Measurements from ENCODE around the gene MRPL43. TPM values are rescaled to one million over a fixed set of nuclear protein-coding genes. Genes with fewer than 3 reads are reported as not detected.

The MRPL43 gene
- total and polyA plus RNA-seq, 9 of the 15 experiments (the other 6 are each of a cell fraction or from before 2014, with no cell fraction given), result 15.1 to 63.7 (median 37.2) TPM

GRCh38 chr10:100998991-100999741 lies 11.9 kb upstream of the MRPL43 start (continued):
- TF ChIP-seq ZNF395 (CRISPR knock-in tag; IDR thresholded peaks at IDR 0.05), result no peak
- no peak for TF ChIP-seq TBL1XR1 (IDR thresholded peaks at IDR 0.05; ENCODE audit: low read length in 2 of 2)
- no peak for TF ChIP-seq CEBPB (tag; IDR thresholded peaks at IDR 0.05)
- no peak for TF ChIP-seq FUS (optimal IDR thresholded peaks at IDR 0.05; ENCODE audit: low read depth, low read length)
- TF ChIP-seq NFYB (IDR thresholded peaks at IDR 0.05; ENCODE audit: extremely low read depth, insufficient read length), result no peak
- no peak for TF ChIP-seq ZNF586 (CRISPR knock-in tag; conservative IDR thresholded peaks at IDR 0.05)
- TF ChIP-seq MAX (CRISPR knock-in tag; IDR thresholded peaks at IDR 0.05), result no peak; the same call in 1 of the 2 replicates
- no peak for TF ChIP-seq MCM5 (IDR thresholded peaks at IDR 0.05; ENCODE audit: low read depth)
- 0 out of 4 replicates have a peak, but pooled peaks of 1 of the 2 experiments have one; percentile 71 for TF ChIP-seq MLX (CRISPR knock-in tag; conservative IDR thresholded peaks at IDR 0.05)
- TF ChIP-seq FOS (IDR thresholded peaks at IDR 0.05; ENCODE audit: extremely low read depth, insufficient read length), result no peak
- no peak for TF ChIP-seq RBM17 (IDR thresholded peaks at IDR 0.05; ENCODE audit: borderline replicate concordance, low read depth, low read length)
- TF ChIP-seq ERF (CRISPR knock-in tag; IDR thresholded peaks at IDR 0.05), result peak; percentile 58; the same call in 1 of the 2 replicates
- TF ChIP-seq CTCF (IDR thresholded peaks at IDR 0.05 in 2 of 3, conservative IDR thresholded peaks at IDR 0.05 in 1 of 3; ENCODE audit: insufficient read depth in 2 of 3, low read depth in 1 of 3, low read length in 3 of 3), result peak; percentile 62 to 80 (median 69)
- no peak for TF ChIP-seq ZNF518B (CRISPR knock-in tag; IDR thresholded peaks at IDR 0.05)
- TF ChIP-seq NFATC3 (IDR thresholded peaks at IDR 0.05), result no peak
- no peak for TF ChIP-seq CHD1 (IDR thresholded peaks at IDR 0.05; ENCODE audit: low read length)
- TF ChIP-seq ZBTB8A (IDR thresholded peaks at IDR 0.05; ENCODE audit: partially characterized antibody), result no peak
- no peak for TF ChIP-seq C11orf30 (IDR thresholded peaks at IDR 0.05; ENCODE audit: low read depth)
- no peak for TF ChIP-seq ZNF174 (CRISPR knock-in tag; IDR thresholded peaks at IDR 0.05)
- TF ChIP-seq COPS2 (conservative IDR thresholded peaks at IDR 0.05), result no peak
